ENCODE data around the gene COA8.

- no peak for TF ChIP-seq CTCF (IDR thresholded peaks at IDR 0.05)
- TF ChIP-seq POLR2A (IDR thresholded peaks at IDR 0.05): no peak
Measured at GRCh38 chr14:103534576-103535061, 28.1 kb upstream of the COA8 start.

Measured in testis (tissue), 2 donors.